HCT116 (cell line): ENCODE results near the gene PREB. TPM values are rescaled to one million over a fixed set of nuclear protein-coding genes. Genes with fewer than 3 reads are reported as not detected.
A peak's percentile ranks its signal among the peaks of the same experiment; 100 is the strongest.

Experiments used
- ATAC-seq: fragments of 200-7000 bp; cut with Tn5 transposase; 2 replicates; pipeline ENCODE4 v1.9.1; 2020; ENCODE audit warnings: mild to moderate bottlenecking, moderate library complexity
- BruUV-seq: library from RNA; stranded (reverse); fragments of 400-500 nt; replicated peaks from 2 replicates; lab custom pipeline; 2021; lab: Mats Ljungman, UMichigan
- CTCF ChIA-PET: fragments of 300-600 bp; sonication (Branson Sonifier 250); formaldehyde crosslinking; loops from one replicate; lab custom pipeline; 2021; ENCODE audit warnings: antibody characterized with exemption; lab: Charles Lee
- POLR2A ChIA-PET: fragments of 300-600, 350-600 bp; sonication (Branson Sonifier 250); formaldehyde crosslinking; loops from one replicate; lab custom pipeline; 2021; ENCODE audit warnings: antibody characterized with exemption; lab: Charles Lee
- RAD21 ChIA-PET, 2 experiments: fragments of 300-600 bp; sonication (Branson Sonifier 250); formaldehyde crosslinking; loops; one replicate each; lab custom pipeline; 2023; ENCODE audit warnings: low total read pairs in 2 of 2; ENCODE audit not compliant: uncharacterized antibody in 2 of 2, unreplicated experiment in 2 of 2, low non-redundant PET in 1 of 2; lab: Charles Lee
- DNase-seq: peaks from one replicate; pipeline ENCODE4 v3.0.0-alpha.2; 2010; ENCODE audit warnings: low read depth, low spot score
- H2AFZ ChIP-seq: fragments of 200-600 bp; shearing (Covaris generic), sonication (generic); 2 replicates; pipeline ENCODE4 v1.6.1; 2017; ENCODE audit warnings: low read depth, mixed run types, mixed read lengths, antibody characterized with exemption, low read length; ENCODE audit not compliant: poor library complexity, severe bottlenecking
- H3K27ac ChIP-seq: 2 replicates; pipeline ENCODE4 v1.5.1; 2012; ENCODE audit warnings: low read depth, low read length
- H3K27me3 ChIP-seq: fragments of 200-600 bp; sonication (generic); 2 replicates; pipeline ENCODE4 v1.6.1; 2016; ENCODE audit warnings: mixed run types, low read length, mixed read lengths; ENCODE audit not compliant: insufficient read depth
- H3K36me3 ChIP-seq, 2 experiments: fragments of 200-500 bp in 1 of 2; fragments of 200-600 bp in 1 of 2; sonication (Bioruptor generic) in 1 of 2; sonication (generic) in 1 of 2; 2 replicates each; pipeline versions ENCODE4 v1.5.1 to v1.6.1; 2014 to 2016; ENCODE audit warnings: low read length in 2 of 2, inconsistent platforms in 1 of 2, mixed read lengths in 1 of 2, mixed run types in 1 of 2; ENCODE audit not compliant: insufficient read depth in 2 of 2, control insufficient read depth in 1 of 2
- H3K4me1 ChIP-seq, 2 experiments: fragments of 200-600 bp in 1 of 2; sonication (generic) in 1 of 2; 2 replicates each; pipeline versions ENCODE4 v1.5.1 to v1.6.1; 2012 to 2017; ENCODE audit warnings: low read length in 2 of 2, inconsistent platforms in 1 of 2, mild to moderate bottlenecking in 1 of 2, mixed read lengths in 1 of 2, mixed run types in 1 of 2, moderate library complexity in 1 of 2; ENCODE audit not compliant: insufficient read depth in 2 of 2, control insufficient read depth in 1 of 2
- H3K4me2 ChIP-seq: fragments of 200-600 bp; sonication (generic); 2 replicates; pipeline ENCODE4 v1.6.1; 2017; ENCODE audit warnings: mixed run types, low read length, mixed read lengths
- H3K4me3 ChIP-seq, 2 experiments: fragments of 200-600 bp in 1 of 2; sonication (generic) in 1 of 2; replicated peaks in 1 of 2; 2 replicates each; pipeline ENCODE4 v1.5.1; 2011 to 2016; ENCODE audit warnings: low read length in 2 of 2, control low read depth in 1 of 2, low read depth in 1 of 2, mild to moderate bottlenecking in 1 of 2, mixed read lengths in 1 of 2, mixed run types in 1 of 2
- H3K79me2 ChIP-seq: fragments of 200-600 bp; sonication (generic); 2 replicates; pipeline ENCODE4 v1.6.1; 2017; ENCODE audit warnings: mild to moderate bottlenecking, mixed run types, low read length, moderate library complexity, mixed read lengths; ENCODE audit not compliant: insufficient read depth
- H3K9ac ChIP-seq: fragments of 200-600 bp; sonication (generic); 2 replicates; pipeline ENCODE4 v1.6.1; 2016; ENCODE audit warnings: low read length, mixed read lengths
- H3K9me2 ChIP-seq: fragments of 200-600 bp; sonication (generic), shearing (Covaris generic); 2 replicates; pipeline ENCODE4 v1.6.1; 2017; ENCODE audit warnings: mixed run types, mild to moderate bottlenecking, moderate library complexity; ENCODE audit not compliant: insufficient read depth
- H3K9me3 ChIP-seq, 2 experiments: fragments of 200-500 bp in 1 of 2; fragments of 200-600 bp in 1 of 2; sonication (Bioruptor generic) in 1 of 2; sonication (generic) in 1 of 2; 2 replicates each; pipeline ENCODE4 v1.6.1; 2014 to 2017; ENCODE audit warnings: low read length in 2 of 2, mixed read lengths in 2 of 2, inconsistent platforms in 1 of 2, low read depth in 1 of 2, mild to moderate bottlenecking in 1 of 2, mixed run types in 1 of 2, moderate library complexity in 1 of 2; ENCODE audit not compliant: control insufficient read depth in 1 of 2, insufficient read depth in 1 of 2
- H4K20me1 ChIP-seq: fragments of 200-600 bp; sonication (generic), shearing (Covaris generic); 2 replicates; pipeline ENCODE4 v1.6.1; 2017; ENCODE audit warnings: mixed run types, mild to moderate bottlenecking, moderate library complexity; ENCODE audit not compliant: insufficient read depth
- CEBPB ChIP-seq: IDR thresholded peaks from 2 replicates; pipeline ENCODE4 v1.6.1; 2012; ENCODE audit warnings: low read depth
- JUND ChIP-seq: IDR thresholded peaks from 2 replicates; pipeline ENCODE4 v1.6.1; 2012
- POLR2A ChIP-seq: IDR thresholded peaks from 2 replicates; pipeline ENCODE4 v1.7.0; 2011; ENCODE audit warnings: borderline replicate concordance; ENCODE audit not compliant: insufficient read depth, insufficient read length; ENCODE audit errors: extremely low read depth
- POLR2AphosphoS5 ChIP-seq: IDR thresholded peaks from 2 replicates; pipeline ENCODE4 v1.6.1; 2011; ENCODE audit warnings: mild to moderate bottlenecking, low read depth, low read length, moderate library complexity
- RAD21 ChIP-seq: IDR thresholded peaks from 2 replicates; pipeline ENCODE4 v1.6.1; 2012; ENCODE audit warnings: low read depth, mild to moderate bottlenecking
- TCF7L2 ChIP-seq: IDR thresholded peaks from 2 replicates; pipeline ENCODE4 v1.7.0; 2011; ENCODE audit warnings: borderline replicate concordance, inconsistent platforms; ENCODE audit not compliant: insufficient read depth, insufficient read length; ENCODE audit errors: extremely low read depth
- YY1 ChIP-seq: IDR thresholded peaks from 2 replicates; pipeline ENCODE4 v1.6.1; 2011; ENCODE audit warnings: low read length, low read depth, moderate library complexity, mild to moderate bottlenecking; ENCODE audit not compliant: insufficient replicate concordance; ENCODE audit errors: extremely low read depth
- ZFX ChIP-seq: fragments of 450-650 bp; IDR thresholded peaks from 2 replicates; pipeline ENCODE4 v1.6.1; 2017
- ZNF274 ChIP-seq: fragments of 200-500 bp; sonication (Bioruptor generic); IDR thresholded peaks from 2 replicates; pipeline ENCODE4 v1.6.1; 2014; ENCODE audit warnings: mild to moderate bottlenecking, low read depth, low read length, inconsistent platforms
- intact Hi-C: fragments of 100-400 bp; cut with micrococcal nuclease; formaldehyde crosslinking; loops from 2 replicates; pipeline ENCODE4 v1.10.0; 2022
- total RNA-seq: library from RNA; stranded (reverse); gene quantifications from one replicate; pipeline ENCODE4 v1.2.1, GENCODE V29; 2021; ENCODE audit not compliant: unreplicated experiment
- TF ChIP-seq, protein P1 (sequence below): IDR thresholded peaks from 2 replicates; pipeline ENCODE4 v1.6.1; 2011; ENCODE audit warnings: mild to moderate bottlenecking, low read length, moderate library complexity; ENCODE audit not compliant: insufficient replicate concordance; ENCODE audit errors: extremely low read depth
- TF ChIP-seq, protein P2 (sequence below): IDR thresholded peaks from 2 replicates; pipeline ENCODE4 v1.6.1; 2012
- TF ChIP-seq, protein P3 (sequence below), 3 experiments: fragments of 200-600 bp in 1 of 3; sonication (generic) in 1 of 3; IDR thresholded peaks in 2 of 3; conservative IDR thresholded peaks in 1 of 3; 2 replicates each; pipeline ENCODE4 v1.5.1; 2012 to 2017; ENCODE audit warnings: low read depth in 2 of 3, low read length in 2 of 3, antibody characterized with exemption in 1 of 3, borderline replicate concordance in 1 of 3, control low read depth in 1 of 3, mild to moderate bottlenecking in 1 of 3, mixed read lengths in 1 of 3, mixed run types in 1 of 3, moderate library complexity in 1 of 3; ENCODE audit not compliant: insufficient read depth in 1 of 3
- TF ChIP-seq, protein P4 (sequence below): IDR thresholded peaks from 2 replicates; pipeline ENCODE4 v1.6.1; 2012
- TF ChIP-seq, protein P5 (sequence below): IDR thresholded peaks from 2 replicates; pipeline ENCODE4 v1.6.1; 2012; ENCODE audit warnings: low read depth

Gene PREB
- total RNA-seq, 1 experiment from 2014 or later = 54.2 TPM

DNA sequence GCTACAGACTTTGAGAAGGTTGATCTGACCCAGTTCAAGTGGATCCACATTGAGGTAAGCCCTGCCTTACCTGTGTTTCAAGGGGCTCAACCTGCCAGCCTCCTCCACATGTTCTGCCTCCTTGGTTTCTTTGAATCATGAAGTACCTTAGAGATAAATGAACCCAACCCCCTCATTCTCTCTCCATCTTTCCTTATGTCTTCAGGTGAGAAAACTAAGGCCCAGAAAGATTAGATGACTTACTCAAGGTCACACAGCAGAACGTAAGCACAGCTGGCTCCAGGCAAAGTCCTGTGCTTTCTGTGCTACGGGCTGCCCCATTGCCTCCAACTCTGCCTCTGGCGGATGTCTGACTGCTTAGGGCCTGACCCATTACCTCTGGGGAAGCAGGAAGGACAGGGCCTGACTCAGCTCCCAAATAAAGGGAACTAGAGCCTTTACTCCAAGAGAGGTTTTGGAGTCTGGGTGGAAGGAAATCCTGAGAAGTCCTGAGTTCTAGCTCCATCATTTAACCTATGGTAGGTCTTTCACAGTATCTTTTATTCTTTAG is 37.6 kb downstream of the PREB start:
- no peak overlapping the region for H3K27ac ChIP-seq
- H4K20me1 ChIP-seq = no peaks in the 10 kb centered on the region
- TF ChIP-seq CEBPB (no peak), RAD21 (no peak), YY1 (no peak), ZFX (no peak), JUND (no peak), POLR2AphosphoS5 (no peak), ZNF274 (no peak), POLR2A (no peak), TCF7L2 (no peak)
- TF ChIP-seq, protein P1, sequence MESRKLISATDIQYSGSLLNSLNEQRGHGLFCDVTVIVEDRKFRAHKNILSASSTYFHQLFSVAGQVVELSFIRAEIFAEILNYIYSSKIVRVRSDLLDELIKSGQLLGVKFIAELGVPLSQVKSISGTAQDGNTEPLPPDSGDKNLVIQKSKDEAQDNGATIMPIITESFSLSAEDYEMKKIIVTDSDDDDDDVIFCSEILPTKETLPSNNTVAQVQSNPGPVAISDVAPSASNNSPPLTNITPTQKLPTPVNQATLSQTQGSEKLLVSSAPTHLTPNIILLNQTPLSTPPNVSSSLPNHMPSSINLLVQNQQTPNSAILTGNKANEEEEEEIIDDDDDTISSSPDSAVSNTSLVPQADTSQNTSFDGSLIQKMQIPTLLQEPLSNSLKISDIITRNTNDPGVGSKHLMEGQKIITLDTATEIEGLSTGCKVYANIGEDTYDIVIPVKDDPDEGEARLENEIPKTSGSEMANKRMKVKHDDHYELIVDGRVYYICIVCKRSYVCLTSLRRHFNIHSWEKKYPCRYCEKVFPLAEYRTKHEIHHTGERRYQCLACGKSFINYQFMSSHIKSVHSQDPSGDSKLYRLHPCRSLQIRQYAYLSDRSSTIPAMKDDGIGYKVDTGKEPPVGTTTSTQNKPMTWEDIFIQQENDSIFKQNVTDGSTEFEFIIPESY = no peak
- TF ChIP-seq, protein P2, sequence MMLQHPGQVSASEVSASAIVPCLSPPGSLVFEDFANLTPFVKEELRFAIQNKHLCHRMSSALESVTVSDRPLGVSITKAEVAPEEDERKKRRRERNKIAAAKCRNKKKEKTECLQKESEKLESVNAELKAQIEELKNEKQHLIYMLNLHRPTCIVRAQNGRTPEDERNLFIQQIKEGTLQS = no peak
- TF ChIP-seq, protein P3, sequence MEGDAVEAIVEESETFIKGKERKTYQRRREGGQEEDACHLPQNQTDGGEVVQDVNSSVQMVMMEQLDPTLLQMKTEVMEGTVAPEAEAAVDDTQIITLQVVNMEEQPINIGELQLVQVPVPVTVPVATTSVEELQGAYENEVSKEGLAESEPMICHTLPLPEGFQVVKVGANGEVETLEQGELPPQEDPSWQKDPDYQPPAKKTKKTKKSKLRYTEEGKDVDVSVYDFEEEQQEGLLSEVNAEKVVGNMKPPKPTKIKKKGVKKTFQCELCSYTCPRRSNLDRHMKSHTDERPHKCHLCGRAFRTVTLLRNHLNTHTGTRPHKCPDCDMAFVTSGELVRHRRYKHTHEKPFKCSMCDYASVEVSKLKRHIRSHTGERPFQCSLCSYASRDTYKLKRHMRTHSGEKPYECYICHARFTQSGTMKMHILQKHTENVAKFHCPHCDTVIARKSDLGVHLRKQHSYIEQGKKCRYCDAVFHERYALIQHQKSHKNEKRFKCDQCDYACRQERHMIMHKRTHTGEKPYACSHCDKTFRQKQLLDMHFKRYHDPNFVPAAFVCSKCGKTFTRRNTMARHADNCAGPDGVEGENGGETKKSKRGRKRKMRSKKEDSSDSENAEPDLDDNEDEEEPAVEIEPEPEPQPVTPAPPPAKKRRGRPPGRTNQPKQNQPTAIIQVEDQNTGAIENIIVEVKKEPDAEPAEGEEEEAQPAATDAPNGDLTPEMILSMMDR (IDR thresholded peaks at IDR 0.05 in 2 of 3, conservative IDR thresholded peaks at IDR 0.05 in 1 of 3; ENCODE audit: borderline replicate concordance in 1 of 3, insufficient read depth in 1 of 3, low read depth in 2 of 3, low read length in 2 of 3) = no peak
- TF ChIP-seq, protein P4, sequence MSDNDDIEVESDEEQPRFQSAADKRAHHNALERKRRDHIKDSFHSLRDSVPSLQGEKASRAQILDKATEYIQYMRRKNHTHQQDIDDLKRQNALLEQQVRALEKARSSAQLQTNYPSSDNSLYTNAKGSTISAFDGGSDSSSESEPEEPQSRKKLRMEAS = no peak
- TF ChIP-seq, protein P5, sequence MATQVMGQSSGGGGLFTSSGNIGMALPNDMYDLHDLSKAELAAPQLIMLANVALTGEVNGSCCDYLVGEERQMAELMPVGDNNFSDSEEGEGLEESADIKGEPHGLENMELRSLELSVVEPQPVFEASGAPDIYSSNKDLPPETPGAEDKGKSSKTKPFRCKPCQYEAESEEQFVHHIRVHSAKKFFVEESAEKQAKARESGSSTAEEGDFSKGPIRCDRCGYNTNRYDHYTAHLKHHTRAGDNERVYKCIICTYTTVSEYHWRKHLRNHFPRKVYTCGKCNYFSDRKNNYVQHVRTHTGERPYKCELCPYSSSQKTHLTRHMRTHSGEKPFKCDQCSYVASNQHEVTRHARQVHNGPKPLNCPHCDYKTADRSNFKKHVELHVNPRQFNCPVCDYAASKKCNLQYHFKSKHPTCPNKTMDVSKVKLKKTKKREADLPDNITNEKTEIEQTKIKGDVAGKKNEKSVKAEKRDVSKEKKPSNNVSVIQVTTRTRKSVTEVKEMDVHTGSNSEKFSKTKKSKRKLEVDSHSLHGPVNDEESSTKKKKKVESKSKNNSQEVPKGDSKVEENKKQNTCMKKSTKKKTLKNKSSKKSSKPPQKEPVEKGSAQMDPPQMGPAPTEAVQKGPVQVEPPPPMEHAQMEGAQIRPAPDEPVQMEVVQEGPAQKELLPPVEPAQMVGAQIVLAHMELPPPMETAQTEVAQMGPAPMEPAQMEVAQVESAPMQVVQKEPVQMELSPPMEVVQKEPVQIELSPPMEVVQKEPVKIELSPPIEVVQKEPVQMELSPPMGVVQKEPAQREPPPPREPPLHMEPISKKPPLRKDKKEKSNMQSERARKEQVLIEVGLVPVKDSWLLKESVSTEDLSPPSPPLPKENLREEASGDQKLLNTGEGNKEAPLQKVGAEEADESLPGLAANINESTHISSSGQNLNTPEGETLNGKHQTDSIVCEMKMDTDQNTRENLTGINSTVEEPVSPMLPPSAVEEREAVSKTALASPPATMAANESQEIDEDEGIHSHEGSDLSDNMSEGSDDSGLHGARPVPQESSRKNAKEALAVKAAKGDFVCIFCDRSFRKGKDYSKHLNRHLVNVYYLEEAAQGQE = no peak
- peak overlapping the region; percentile 62; the same call in 1 of the 2 replicates for H3K4me2 ChIP-seq
- 0 out of 2 replicates have a peak, but pooled peaks have one; percentile 4 for ATAC-seq
- H3K9me2 ChIP-seq = no peaks in the 10 kb centered on the region
- intact Hi-C loops = loop anchor here (5.0 kb wide), 1 partner anchor 120 kb away; the partner anchor contains the start of gene CAD
- H3K4me3 ChIP-seq = no peak overlapping the region
- no peaks in the 10 kb centered on the region for H3K36me3 ChIP-seq
- H3K79me2 ChIP-seq = no peaks in the 10 kb centered on the region
- H3K9me3 ChIP-seq = no peaks in the 10 kb centered on the region
- DNase-seq = no peak
- BruUV-seq = no TSS peak
- H3K9ac ChIP-seq = no peak overlapping the region
- H3K4me1 ChIP-seq = peaks cover 0 to 9% of the 10 kb centered on the region in 2 experiments; a peak in 1 of 4 replicates
- ChIA-PET RAD21 (interaction anchor here in 1 of 2 experiments (0.8 kb wide), 1 partner anchor 135 kb away, joined by 3 read pairs; no protein-coding TSS in a partner anchor), CTCF (interaction anchor here (1.0 to 1.6 kb wide), 5 partner anchors 95 to 206 kb away, joined by 3 to 5 read pairs (median 3); no protein-coding TSS in a partner anchor), POLR2A (no interaction called here)
- no peaks in the 10 kb centered on the region for H3K27me3 ChIP-seq
- no peak overlapping the region for H2AFZ ChIP-seq
